NCI-H2171 treated with DMSO at 0.1 percent for 48 hours (cell line): ENCODE measurements around the gene CWF19L2.
"Not testable (repeated sequence)": the region's sequence is repeated elsewhere in the genome, so short reads cannot be mapped to it uniquely, and the experiment has no call there.

Source experiments
- DNase-seq: peaks from one replicate; lab custom pipeline; 2025; lab: John Stamatoyannopoulos, UW

Gene CWF19L2

GRCh38 chr11:107438148-107438547, 19.5 kb downstream of the CWF19L2 start:
- no peak for DNase-seq

DNA sequence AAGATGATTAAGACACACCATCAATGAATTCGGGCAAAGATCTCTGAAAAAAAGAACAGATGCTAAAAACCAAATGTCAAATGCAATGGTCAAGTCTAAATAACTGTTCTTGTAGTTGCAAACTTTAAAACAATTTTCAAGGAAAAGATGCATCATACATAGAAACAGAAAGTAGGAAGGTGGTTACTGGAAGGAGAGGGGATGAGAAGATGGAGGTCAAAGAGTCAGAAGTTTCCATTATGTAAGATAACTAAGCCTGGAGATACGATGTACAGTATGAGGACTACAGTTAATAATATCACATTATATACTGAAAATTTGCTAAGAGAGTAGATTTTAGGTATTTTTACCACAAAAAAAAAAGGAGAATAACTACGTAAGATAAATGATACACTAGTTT, 27.1 kb downstream of the CWF19L2 start:
- no peak for DNase-seq

DNA sequence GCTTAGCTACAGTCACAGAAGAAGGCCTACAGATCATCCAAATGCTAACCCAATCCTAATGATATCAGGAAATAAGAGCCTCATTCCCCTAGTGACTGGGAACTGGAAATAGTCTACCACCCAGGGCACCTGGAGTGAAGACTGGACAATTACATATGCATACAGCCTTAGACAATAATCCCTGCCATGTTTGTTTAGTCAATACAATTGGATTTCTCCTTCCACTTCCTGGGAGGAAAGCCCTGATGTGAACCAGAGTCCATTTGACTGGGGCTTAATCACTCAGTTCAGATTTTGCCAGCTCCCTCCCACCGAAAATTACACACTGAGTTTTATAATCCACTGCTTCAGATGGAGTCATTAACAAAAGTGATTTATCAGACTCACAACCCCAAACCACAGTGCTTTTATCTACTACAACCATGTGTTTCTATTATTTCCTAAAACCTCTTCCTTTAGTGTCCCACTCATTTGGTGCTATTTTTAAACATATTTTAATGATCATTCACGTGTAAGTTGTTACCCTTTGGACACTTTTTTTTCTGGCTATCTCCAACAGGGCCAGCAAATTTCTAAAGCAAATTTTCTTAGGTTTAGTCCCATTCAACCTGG, 29.9 kb downstream of the CWF19L2 start:
- DNase-seq = no peak

- DNase-seq = no peak
Measured at GRCh38 chr11:107413352-107413751, 44.3 kb downstream of the CWF19L2 start.

- no peak for DNase-seq
Measured at GRCh38 chr11:107408762-107409211, 48.8 kb downstream of the CWF19L2 start.

- DNase-seq = no peak
Measured at GRCh38 chr11:107405260-107405659, 52.4 kb downstream of the CWF19L2 start.

- DNase-seq = not testable (repeated sequence)
Measured at GRCh38 chr11:107401131-107401530, 56.5 kb downstream of the CWF19L2 start.

GRCh38 chr11:107397357-107397756, 60.3 kb downstream of the CWF19L2 start:
- DNase-seq = peak; percentile 8

DNA sequence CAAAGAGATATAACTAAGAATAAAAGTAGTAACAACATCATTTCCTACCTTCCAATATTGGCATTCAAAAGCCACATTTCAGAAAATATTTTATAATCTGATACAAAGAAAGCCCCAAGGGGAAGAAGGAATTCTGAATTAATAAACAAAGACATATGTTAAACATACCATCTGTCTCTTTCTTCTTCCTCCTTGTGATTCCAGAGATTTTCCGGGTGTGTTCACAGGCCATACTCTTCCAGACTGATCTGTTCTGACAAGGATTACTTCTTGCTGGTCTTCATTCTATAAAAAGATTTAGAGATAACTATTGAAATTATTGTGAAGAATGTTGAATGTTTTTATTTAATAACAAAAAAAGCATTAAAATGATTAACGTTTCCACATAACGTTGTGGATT, 65.0 kb downstream of the CWF19L2 start:
- DNase-seq = peak; percentile 44

GRCh38 chr11:107390701-107391100, 66.9 kb downstream of the CWF19L2 start:
- DNase-seq = not testable (repeated sequence)

- no peak for DNase-seq
Measured at GRCh38 chr11:107387666-107388065, 70.0 kb downstream of the CWF19L2 start.

- no peak for DNase-seq
Measured at GRCh38 chr11:107385361-107385981, 72.2 kb downstream of the CWF19L2 start.

DNA sequence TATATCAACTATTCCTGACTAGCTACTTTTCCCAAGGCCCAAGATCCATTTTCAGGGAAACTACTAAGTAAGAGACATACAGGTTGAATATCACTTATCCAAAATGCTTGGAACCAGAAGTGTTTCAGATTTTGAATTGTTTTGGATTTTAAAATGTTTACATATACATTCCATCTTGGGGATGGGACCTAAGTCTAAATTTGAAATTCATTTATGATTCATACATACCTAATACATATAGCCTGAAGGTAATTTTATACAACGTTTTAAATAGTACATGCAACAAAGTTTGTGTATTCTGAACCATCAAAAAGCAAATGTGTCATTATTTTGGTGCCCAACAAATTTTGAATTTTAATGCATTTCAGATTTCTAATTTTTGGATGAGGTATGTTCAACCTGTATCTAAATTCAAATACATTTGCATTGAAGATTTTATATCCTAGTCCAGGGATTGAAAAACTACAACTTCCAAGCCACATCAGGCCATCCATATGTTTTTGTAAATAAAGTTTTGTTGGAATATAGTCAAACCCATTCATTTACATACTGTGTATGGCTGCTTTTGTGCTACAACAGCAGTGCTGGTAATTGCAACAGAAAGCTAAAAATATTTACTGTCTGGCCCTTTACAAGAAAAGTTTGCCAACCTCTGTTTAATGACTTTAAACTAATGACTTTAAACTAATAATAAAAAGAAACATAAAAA, 73.3 kb downstream of the CWF19L2 start:
- no peak for DNase-seq

GRCh38 chr11:107372439-107372838, 85.2 kb downstream of the CWF19L2 start:
- no peak for DNase-seq

DNA sequence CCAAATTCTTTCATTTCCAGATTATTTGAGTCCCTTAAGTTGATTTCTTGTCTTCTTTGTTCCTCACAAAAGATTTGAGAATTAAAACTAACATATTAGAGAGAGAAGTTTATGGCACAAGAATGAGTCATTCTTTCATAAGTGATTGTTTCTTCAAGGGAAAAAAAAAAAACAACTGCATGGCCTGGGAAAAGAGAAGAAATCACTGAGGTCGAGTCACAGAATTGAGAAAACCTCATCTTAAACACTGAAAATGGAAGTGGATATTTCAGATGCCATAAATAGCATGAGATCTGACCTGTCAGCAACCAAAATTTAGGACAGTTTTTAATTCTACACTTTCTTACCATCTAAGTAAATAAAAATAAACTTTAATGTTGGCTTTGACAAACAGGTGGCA, 87.2 kb downstream of the CWF19L2 start:
- no peak for DNase-seq

DNA sequence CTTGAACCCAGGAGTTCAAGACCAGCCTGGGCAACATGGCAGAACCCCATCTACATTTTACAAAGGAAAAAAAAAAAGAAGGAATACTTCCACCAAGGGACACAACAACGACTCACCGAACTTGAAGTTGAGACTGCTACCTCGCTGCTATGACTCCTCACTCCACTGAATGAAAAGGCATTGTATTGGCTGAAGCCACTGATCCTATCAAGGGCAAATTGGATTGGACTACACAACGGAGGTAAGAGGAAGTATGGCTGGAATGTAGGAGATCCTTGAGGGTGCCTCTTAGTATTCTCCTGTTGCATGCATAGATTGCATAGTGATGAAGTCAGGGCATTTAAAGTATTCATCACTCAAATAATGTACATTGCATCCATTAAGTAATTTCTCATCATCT, 97.9 kb downstream of the CWF19L2 start:
- no peak for DNase-seq

GRCh38 chr11:107357877-107358276, 99.7 kb downstream of the CWF19L2 start:
- no peak for DNase-seq

DNA sequence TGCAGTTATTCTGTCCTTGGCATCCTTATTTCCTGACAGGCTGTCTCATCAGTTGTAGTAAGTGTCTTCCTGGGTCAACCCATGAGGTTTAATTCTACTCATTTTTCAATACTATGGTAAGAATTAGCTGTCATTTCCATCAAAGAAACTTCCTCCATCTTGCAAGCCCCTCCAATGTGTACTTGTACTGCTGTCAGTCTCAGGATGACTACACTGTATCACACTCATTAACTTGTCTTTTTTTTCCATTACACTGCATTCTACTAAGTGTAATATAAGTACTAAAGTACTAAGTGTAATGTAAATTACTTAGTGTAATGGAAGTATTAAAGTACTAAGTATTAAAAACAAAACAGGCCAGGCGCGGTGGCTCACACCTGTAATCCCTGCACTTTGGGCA, 102.8 kb downstream of the CWF19L2 start:
- DNase-seq = no peak

GRCh38 chr11:107337917-107338316, 119.7 kb downstream of the CWF19L2 start:
- DNase-seq = no peak

GRCh38 chr11:107331728-107332127, 125.9 kb downstream of the CWF19L2 start:
- DNase-seq = no peak

DNA sequence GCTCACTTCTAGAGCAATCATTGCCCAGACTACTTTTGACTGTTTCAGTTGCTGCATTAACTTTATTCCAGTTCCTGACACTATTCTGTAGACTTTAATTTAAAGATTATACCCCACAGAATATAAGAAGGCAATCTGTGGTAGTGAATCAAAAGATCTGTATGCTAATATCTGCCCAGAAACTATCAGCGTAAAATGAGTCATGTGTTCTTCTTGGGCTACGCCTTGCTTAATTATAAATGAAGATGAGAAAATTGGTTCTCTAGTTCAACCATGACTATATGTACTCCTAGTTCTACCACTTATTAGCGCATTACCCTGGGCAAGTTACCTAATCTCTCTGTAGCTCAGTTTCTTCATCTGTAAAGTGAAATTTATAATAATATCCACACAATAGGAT, 128.5 kb downstream of the CWF19L2 start:
- DNase-seq = no peak

GRCh38 chr11:107316426-107316825, 141.2 kb downstream of the CWF19L2 start:
- DNase-seq = no peak

- peak; percentile 58 for DNase-seq
Measured at GRCh38 chr11:107307991-107308390, 149.6 kb downstream of the CWF19L2 start.
